Iris pigment epithelial cell (primary cell): ENCODE results near the gene PDZRN3.

Source experiments
- DNase-seq: peaks from one replicate; pipeline ENCODE4 v3.0.0-alpha.2; 2011; ENCODE audit warnings: low read depth

PDZRN3 gene

GRCh38 chr3:73384091-73384906 lies 240.4 kb downstream of the PDZRN3 start:
- no peak for DNase-seq

GRCh38 chr3:73383470-73384049 lies 241.2 kb downstream of the PDZRN3 start:
- DNase-seq: no peak

DNA sequence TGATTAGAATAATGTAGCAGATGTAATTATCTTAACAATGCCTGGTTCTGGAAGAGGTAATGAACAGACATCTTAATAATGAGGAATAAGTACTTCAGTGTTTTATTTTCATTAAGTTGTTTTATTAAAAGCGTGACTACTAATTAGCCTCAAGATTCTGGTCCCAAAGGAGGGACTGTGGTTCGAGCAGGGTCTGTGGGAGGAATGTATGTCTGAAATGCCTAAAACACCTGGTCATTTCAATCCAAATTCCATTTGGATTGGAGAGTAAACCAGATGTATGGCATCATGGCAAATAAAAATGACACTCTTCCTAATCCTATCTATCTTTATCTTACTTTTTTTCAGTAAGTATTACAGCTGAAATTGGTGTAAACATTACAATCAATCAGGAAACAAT lies 243.2 kb downstream of the PDZRN3 start:
- no peak for DNase-seq

- DNase-seq: no peak
These were observed 243.8 kb downstream of the PDZRN3 start for GRCh38 chr3:73380735-73381532.

- DNase-seq: no peak
These were observed 245.3 kb downstream of the PDZRN3 start for GRCh38 chr3:73379465-73379864.

DNA sequence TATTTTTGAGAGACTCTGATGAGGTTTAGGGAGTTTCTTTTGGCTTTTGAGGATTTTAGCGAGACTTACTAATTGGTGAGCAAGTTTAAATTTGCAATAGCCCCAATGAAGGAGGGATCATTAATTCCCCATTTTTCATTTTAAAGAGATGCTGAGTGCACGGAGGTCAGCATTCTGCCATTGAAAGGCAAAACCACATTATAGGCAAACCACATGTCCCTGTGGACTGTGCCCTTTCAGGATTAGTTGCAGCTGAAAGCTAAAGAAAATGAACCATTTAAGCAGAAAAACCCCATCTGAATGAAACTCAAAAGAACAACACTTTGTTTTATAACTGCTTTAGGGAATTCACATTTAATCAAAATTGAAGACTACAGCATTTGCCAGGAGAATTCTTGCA lies 246.5 kb downstream of the PDZRN3 start:
- no peak for DNase-seq

GRCh38 chr3:73365756-73366397 lies 258.9 kb downstream of the PDZRN3 start:
- DNase-seq: peak; percentile 14

GRCh38 chr3:73364517-73364916 lies 260.2 kb downstream of the PDZRN3 start:
- no peak for DNase-seq

- no peak for DNase-seq
These were observed 261.6 kb downstream of the PDZRN3 start for GRCh38 chr3:73363093-73363492.

DNA sequence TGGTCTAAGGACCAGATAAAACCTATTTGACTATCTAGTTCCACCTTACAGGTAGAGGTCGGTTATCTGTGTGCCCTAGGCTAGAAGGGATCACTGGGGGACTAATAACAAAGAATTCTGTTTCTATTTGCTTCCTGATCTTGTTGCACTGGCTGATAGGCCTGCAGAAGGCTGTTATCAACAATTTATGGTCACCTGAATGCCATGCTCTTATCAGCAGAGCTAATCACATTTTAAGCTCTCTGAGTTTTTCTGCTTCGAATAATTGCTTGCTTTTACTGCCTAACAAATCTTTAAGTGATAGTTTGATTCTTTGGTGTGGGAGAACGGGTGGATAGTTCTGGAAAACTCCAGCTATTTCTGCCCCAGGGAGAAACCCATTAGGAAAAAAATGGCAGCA lies 263.1 kb downstream of the PDZRN3 start:
- DNase-seq: no peak

GRCh38 chr3:73353649-73354217 lies 271.0 kb downstream of the PDZRN3 start:
- no peak for DNase-seq

- no peak for DNase-seq
These were observed 271.7 kb downstream of the PDZRN3 start for GRCh38 chr3:73352841-73353645.

DNA sequence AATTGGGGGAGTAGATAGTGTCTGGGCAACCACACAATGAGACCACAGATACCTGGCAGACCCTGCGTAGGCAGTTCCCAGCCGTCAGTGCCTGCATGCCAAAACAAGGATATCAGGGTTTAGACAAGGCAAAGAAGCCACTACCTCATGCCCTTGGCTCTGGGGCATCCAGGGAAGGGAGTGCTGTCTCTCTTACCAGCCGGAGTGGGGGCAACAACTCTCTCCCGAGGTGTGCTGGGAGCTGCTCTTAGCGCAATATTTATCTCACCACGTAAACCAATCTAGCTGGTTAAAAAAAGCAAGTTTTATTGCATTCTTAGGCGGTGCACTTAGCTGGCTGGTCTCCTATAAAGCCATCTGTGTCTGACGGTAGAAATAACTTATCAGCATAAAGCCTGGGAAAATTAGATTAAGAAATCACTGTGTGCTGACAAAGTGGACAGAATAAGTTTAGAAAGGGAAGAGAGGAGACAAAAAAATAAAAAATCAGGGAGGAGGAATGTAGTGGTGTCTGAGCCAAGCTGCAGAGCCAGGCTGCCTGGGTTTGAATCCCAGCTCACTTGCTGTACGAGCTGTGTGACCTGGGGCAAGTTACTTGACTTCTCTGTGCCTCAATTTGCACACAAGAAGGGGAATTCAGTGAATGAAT lies 273.2 kb downstream of the PDZRN3 start:
- no peak for DNase-seq

- no peak for DNase-seq
These were observed 273.7 kb downstream of the PDZRN3 start for GRCh38 chr3:73350996-73351395.

GRCh38 chr3:73349657-73350056 lies 275.1 kb downstream of the PDZRN3 start:
- no peak for DNase-seq

DNA sequence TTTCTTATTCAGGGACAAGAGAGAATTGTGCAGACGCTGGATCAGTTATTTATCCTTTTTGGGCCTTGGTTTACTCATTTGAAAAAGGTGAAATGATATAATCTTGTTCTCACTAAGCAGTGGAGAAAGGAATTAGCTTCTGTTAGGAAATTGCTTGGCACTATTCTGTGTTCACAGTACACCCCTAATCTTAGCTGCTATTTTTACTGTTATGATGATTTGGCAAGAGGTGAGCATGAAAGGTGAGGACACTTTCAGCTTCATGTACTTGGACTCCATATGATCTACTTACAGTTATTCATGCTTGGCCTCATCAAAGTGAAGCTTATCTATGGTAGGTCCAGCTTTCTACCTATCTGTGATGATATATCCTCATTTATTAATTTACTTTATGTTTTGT lies 282.7 kb downstream of the PDZRN3 start:
- DNase-seq: no peak

- DNase-seq: no peak
These were observed 283.3 kb downstream of the PDZRN3 start for GRCh38 chr3:73341272-73341935.

GRCh38 chr3:73332558-73332957 lies 292.2 kb downstream of the PDZRN3 start:
- no peak for DNase-seq
